NCI-H1694 (cell line): ENCODE data around the gene FBXL15.
"Not testable (repeated sequence)": the region's sequence is repeated elsewhere in the genome, so short reads cannot be mapped to it uniquely, and the experiment has no call there.

Experiments used
- DNase-seq: peaks from one replicate; lab custom pipeline; 2025; lab: John Stamatoyannopoulos, UW

FBXL15 gene

GRCh38 chr10:102431452-102432124 is 11.0 kb downstream of the FBXL15 start:
- no peak for DNase-seq

GRCh38 chr10:102432162-102432950 is 11.7 kb downstream of the FBXL15 start, which contains the start of gene CUEDC2:
Gene CUEDC2, minus strand, starts transcription at chr10:102432574. Its CDS starts 7,386 bp downstream, at chr10:102425188.
- peak; percentile 93 for DNase-seq

GRCh38 chr10:102433619-102434046 is 13.0 kb downstream of the FBXL15 start:
- no peak for DNase-seq

- DNase-seq = no peak
These were observed 13.9 kb downstream of the FBXL15 start for GRCh38 chr10:102434394-102435132.

GRCh38 chr10:102435133-102435497 is 14.5 kb downstream of the FBXL15 start:
- no peak for DNase-seq

GRCh38 chr10:102435529-102436233 is 15.0 kb downstream of the FBXL15 start:
- no peak for DNase-seq

- no peak for DNase-seq
These were observed 15.7 kb downstream of the FBXL15 start for GRCh38 chr10:102436312-102436711.

- DNase-seq = no peak
These were observed 16.9 kb downstream of the FBXL15 start for GRCh38 chr10:102437515-102437914.

- no peak for DNase-seq
These were observed 17.7 kb downstream of the FBXL15 start for GRCh38 chr10:102438374-102438773.

GRCh38 chr10:102444851-102445250 is 24.2 kb downstream of the FBXL15 start:
- no peak for DNase-seq

- DNase-seq = peak; percentile 74
These were observed 28.9 kb downstream of the FBXL15 start for GRCh38 chr10:102449321-102450123.

GRCh38 chr10:102450124-102450373 is 29.4 kb downstream of the FBXL15 start:
- no peak for DNase-seq

GRCh38 chr10:102450374-102451104 is 29.9 kb downstream of the FBXL15 start:
- DNase-seq = no peak

- no peak for DNase-seq
These were observed 30.7 kb downstream of the FBXL15 start, which contains the start of gene C10orf95 for GRCh38 chr10:102451105-102451969. Gene C10orf95, minus strand, starts transcription at chr10:102451543. Its CDS starts 450 bp downstream, at chr10:102451093.

GRCh38 chr10:102452672-102453340 is 32.2 kb downstream of the FBXL15 start:
- no peak for DNase-seq

- no peak for DNase-seq
These were observed 32.9 kb downstream of the FBXL15 start for GRCh38 chr10:102453502-102453901.

- DNase-seq = not testable (repeated sequence)
These were observed 34.2 kb downstream of the FBXL15 start for GRCh38 chr10:102454662-102455487.

GRCh38 chr10:102455893-102456471 is 35.3 kb downstream of the FBXL15 start:
- no peak for DNase-seq
